Measurements from ENCODE around the gene PNLIPRP3. TPM values are rescaled to one million over a fixed set of nuclear protein-coding genes. Genes with fewer than 3 reads are reported as not detected.

Gene PNLIPRP3
- total RNA-seq, 1 donor from 2014 or later = not detected

- TF ChIP-seq CTCF (IDR thresholded peaks at IDR 0.05) = no peak
- intact Hi-C loops (cut with micrococcal nuclease) = no loop called here
- Mint-ChIP-seq H3K36me3 (ENCODE audit: low read depth) (no peaks in the 10 kb centered on the region), H3K4me3 (no peak overlapping the region), H3K4me1 (no peaks in the 10 kb centered on the region), H3K9me3 (peaks cover 3% of the 10 kb centered on the region), H3K27ac (no peak overlapping the region), H3K27me3 (peaks cover 2% of the 10 kb centered on the region)
- ATAC-seq (ENCODE audit: low read depth) (no peak), DNase-seq (no peak)
- ChIA-PET CTCF (no interaction called here), POLR2A (no interaction called here)
Measured at GRCh38 chr10:116410351-116410750, 17.3 kb upstream of the PNLIPRP3 start.

GRCh38 chr10:116417821-116418220, 9.8 kb upstream of the PNLIPRP3 start:
- no peak overlapping the region for H3K27ac Mint-ChIP-seq
- no peak for ATAC-seq (ENCODE audit: low read depth)
- TF ChIP-seq CTCF (IDR thresholded peaks at IDR 0.05) = no peak
- intact Hi-C loops (cut with micrococcal nuclease) = no loop called here
- ChIA-PET CTCF (no interaction called here), POLR2A (no interaction called here)
- DNase-seq = no peak
- no peaks in the 10 kb centered on the region for H3K36me3 Mint-ChIP-seq (ENCODE audit: low read depth)
- H3K27me3 Mint-ChIP-seq = no peaks in the 10 kb centered on the region
- no peaks in the 10 kb centered on the region for H3K9me3 Mint-ChIP-seq
- H3K4me3 Mint-ChIP-seq = no peak overlapping the region
- H3K4me1 Mint-ChIP-seq = no peaks in the 10 kb centered on the region

GRCh38 chr10:116418389-116418788, 9.3 kb upstream of the PNLIPRP3 start:
- POLR2A ChIA-PET = no interaction called here
- no peak overlapping the region for H3K4me3 Mint-ChIP-seq
- no peaks in the 10 kb centered on the region for H3K27me3 Mint-ChIP-seq
- H3K9me3 Mint-ChIP-seq = no peaks in the 10 kb centered on the region
- intact Hi-C loops (cut with micrococcal nuclease) = no loop called here
- H3K27ac Mint-ChIP-seq = no peak overlapping the region
- no peak for DNase-seq
- CTCF ChIA-PET = no interaction called here
- no peak for ATAC-seq (ENCODE audit: low read depth)
- H3K4me1 Mint-ChIP-seq = no peaks in the 10 kb centered on the region
- TF ChIP-seq CTCF (IDR thresholded peaks at IDR 0.05) = no peak
- H3K36me3 Mint-ChIP-seq (ENCODE audit: low read depth) = no peaks in the 10 kb centered on the region

- Mint-ChIP-seq H3K27me3 (no peaks in the 10 kb centered on the region), H3K9me3 (no peaks in the 10 kb centered on the region), H3K27ac (no peak overlapping the region), H3K4me1 (no peaks in the 10 kb centered on the region), H3K36me3 (ENCODE audit: low read depth) (no peaks in the 10 kb centered on the region), H3K4me3 (no peak overlapping the region)
- CTCF ChIA-PET = no interaction called here
- POLR2A ChIA-PET = no interaction called here
- no peak for ATAC-seq (ENCODE audit: low read depth)
- no peak for DNase-seq
- intact Hi-C loops (cut with micrococcal nuclease) = no loop called here
- no peak for TF ChIP-seq CTCF (IDR thresholded peaks at IDR 0.05)
Measured at GRCh38 chr10:116421815-116422214, 5.8 kb upstream of the PNLIPRP3 start.

DNA sequence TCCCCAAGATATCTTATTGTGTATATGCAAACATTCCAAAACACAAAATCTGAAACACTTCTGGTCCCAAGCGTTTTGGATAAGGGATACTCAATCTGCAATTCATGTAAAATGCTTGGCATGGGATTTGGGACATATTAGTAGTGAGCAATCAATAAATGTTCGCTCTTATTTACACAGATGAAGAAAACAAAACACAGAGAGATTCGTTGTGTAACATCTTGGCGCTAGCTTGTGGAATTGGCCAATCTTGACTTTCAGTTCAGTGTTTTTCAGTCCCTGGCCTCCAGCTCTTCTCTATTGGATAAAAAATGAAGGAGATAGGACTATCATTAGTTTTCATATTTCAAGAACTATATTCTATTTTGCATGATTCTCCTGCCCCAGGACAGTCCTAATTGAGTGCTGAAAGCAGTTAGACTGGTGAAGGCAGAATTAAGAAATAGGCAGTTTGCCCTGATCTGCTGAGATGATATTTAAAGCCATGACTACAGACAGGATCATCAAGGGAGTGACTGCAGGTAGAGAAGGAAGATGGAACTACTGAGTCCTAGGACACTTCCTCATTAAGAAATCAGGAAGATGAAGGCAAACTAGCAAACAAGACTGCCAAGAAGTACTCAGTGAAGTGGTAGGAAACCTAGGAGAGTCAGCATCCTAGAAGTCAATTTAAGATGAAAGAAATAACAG, 1.8 kb downstream of the PNLIPRP3 start:
- no peak for TF ChIP-seq CTCF (IDR thresholded peaks at IDR 0.05)
- intact Hi-C loops (cut with micrococcal nuclease) = no loop called here
- H3K4me3 Mint-ChIP-seq = no peak overlapping the region
- no peaks in the 10 kb centered on the region for H3K36me3 Mint-ChIP-seq (ENCODE audit: low read depth)
- ATAC-seq (ENCODE audit: low read depth) (no peak), DNase-seq (no peak)
- H3K27ac Mint-ChIP-seq = no peak overlapping the region
- H3K27me3 Mint-ChIP-seq = no peaks in the 10 kb centered on the region
- no peaks in the 10 kb centered on the region for H3K9me3 Mint-ChIP-seq
- ChIA-PET POLR2A (no interaction called here), CTCF (no interaction called here)
- no peaks in the 10 kb centered on the region for H3K4me1 Mint-ChIP-seq

Measured in activated B cell treated with CpG ODN at 0.5 μM for 24 hours (primary cell).